Measurements from ENCODE around the gene RTTN. TPM values are rescaled to one million over a fixed set of nuclear protein-coding genes. Genes with fewer than 3 reads are reported as not detected.

Gene RTTN
- total and polyA plus RNA-seq, 10 of the 15 experiments (the other 5 are each of a cell fraction or from before 2014, with no cell fraction given), result 9.4 to 36.6 (median 15.7) TPM

DNA sequence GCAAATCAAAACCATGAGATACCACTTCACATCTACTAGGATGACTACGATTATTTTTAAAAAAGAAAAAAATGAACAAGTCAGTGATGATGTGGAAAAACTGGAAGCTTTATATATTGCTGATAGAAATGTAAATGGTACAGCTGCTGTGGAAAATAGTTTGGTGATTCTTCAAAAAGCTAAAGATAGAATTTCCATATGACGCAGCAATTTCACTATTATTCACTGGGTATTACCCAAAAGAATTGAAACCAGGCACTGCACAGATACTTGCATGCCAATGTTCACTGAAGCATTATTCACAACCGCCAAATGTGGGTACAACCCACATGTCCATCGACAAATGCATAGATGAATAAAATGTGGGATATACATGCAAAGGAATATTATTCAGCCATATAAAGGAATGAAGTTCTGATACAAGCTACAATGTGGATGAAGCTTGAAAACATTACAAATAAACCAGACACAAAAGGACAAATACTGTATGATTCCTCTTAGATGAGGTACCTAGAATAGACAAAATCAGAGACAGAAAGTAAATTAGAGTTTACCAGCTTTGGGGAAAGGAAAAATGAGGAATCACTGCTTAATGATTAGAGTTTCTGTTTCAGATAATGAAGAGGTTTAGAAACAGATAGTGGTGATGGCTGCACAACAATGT lies 11.1 kb downstream of the RTTN start:
- H3K9me3 ChIP-seq (replicated peaks; ENCODE audit: control insufficient read depth, insufficient read depth, low read length), result no peaks in the 10 kb centered on the region; the same call in 2 of the 3 replicates
- SMC1A ChIA-PET (ENCODE audit: uncharacterized antibody, unreplicated experiment), result interaction anchor here (0.7 to 4.2 kb wide), 20 partner anchors 10 to 297 kb away, joined by 3 to 61 read pairs (median 6); no protein-coding TSS in a partner anchor
- no peak overlapping the region for H3K9ac ChIP-seq (ENCODE audit: control insufficient read depth, insufficient read depth, low read length)
- intact Hi-C loops (cut with micrococcal nuclease; ENCODE audit: unreplicated experiment) (loop anchor here (5.0 kb wide), 2 partner anchors 72 to 297 kb away; no protein-coding TSS in a partner anchor), in situ Hi-C loops (cut with MboI) (no loop called here)
- H3K4me3 ChIP-seq, result 0 out of 2 replicates have a peak overlapping the region, but pooled peaks have one; percentile 38
- RAD21 ChIA-PET (ENCODE audit: unreplicated experiment), result interaction anchor here (0.6 to 2.7 kb wide), 18 partner anchors 10 to 1268 kb away, joined by 3 to 35 read pairs (median 5); partner anchors contain the start of gene RTTN
- POLR2A ChIA-PET, result interaction anchor here (0.6 to 2.4 kb wide), 5 partner anchors 11 to 1560 kb away, joined by 3 to 13 read pairs (median 4); partner anchors contain the start of gene RTTN
- peak overlapping the region; percentile 10; the same call in 1 of the 2 replicates for H3K4me2 ChIP-seq (ENCODE audit: control insufficient read depth, insufficient read depth)
- DNase-seq (ENCODE audit: low read depth, low spot score) (peak; percentile 90), FAIRE-seq (peak; percentile 87), ATAC-seq (peak; percentile 88)
- 2% methylated on average over 4 of the region's 4 CpGs for WGBS (ENCODE audit: insufficient coverage, insufficient replicate concordance, low lambda C conversion rate, missing lambda C conversion rate)
- H3K79me2 ChIP-seq (ENCODE audit: control insufficient read depth, insufficient read depth, low read length), result peaks cover 9% of the 10 kb centered on the region
- CTCF ChIA-PET, result interaction anchor here (0.6 to 8.6 kb wide), 29 partner anchors 8 to 263 kb away, joined by 3 to 154 read pairs (median 6); partner anchors contain the start of gene RTTN
- H3K4me1 ChIP-seq (ENCODE audit: control insufficient read depth, insufficient read depth, low read length), result peaks cover 30% of the 10 kb centered on the region
- peaks cover 0 to 16% of the 10 kb centered on the region in 2 experiments; a peak in 3 of 4 replicates for H3K36me3 ChIP-seq (ENCODE audit: control insufficient read depth in 2 of 2, insufficient read depth in 2 of 2, low read length in 1 of 2)
- H3K27ac ChIP-seq (ENCODE audit: control insufficient read depth, insufficient read depth), result peak overlapping the region; percentile 95
- H4K20me1 ChIP-seq (ENCODE audit: control insufficient read depth, insufficient read depth), result no peaks in the 10 kb centered on the region
- no TSS peak for BruUV-seq (replicated peaks)
- H3K27me3 ChIP-seq (replicated peaks in 1 of 2; ENCODE audit: control insufficient read depth in 2 of 2, insufficient read depth in 2 of 2, low read length in 1 of 2), result no peaks in the 10 kb centered on the region
- no peak overlapping the region for H2AFZ ChIP-seq (ENCODE audit: control insufficient read depth, low read depth, low read length)
- TF ChIP-seq ATF7 (IDR thresholded peaks at IDR 0.05; ENCODE audit: low read depth), result peak; percentile 93
- TF ChIP-seq, protein P1, sequence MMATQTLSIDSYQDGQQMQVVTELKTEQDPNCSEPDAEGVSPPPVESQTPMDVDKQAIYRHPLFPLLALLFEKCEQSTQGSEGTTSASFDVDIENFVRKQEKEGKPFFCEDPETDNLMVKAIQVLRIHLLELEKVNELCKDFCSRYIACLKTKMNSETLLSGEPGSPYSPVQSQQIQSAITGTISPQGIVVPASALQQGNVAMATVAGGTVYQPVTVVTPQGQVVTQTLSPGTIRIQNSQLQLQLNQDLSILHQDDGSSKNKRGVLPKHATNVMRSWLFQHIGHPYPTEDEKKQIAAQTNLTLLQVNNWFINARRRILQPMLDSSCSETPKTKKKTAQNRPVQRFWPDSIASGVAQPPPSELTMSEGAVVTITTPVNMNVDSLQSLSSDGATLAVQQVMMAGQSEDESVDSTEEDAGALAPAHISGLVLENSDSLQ (IDR thresholded peaks at IDR 0.05), result peak; percentile 43
- no peak for TF ChIP-seq SIN3A (IDR thresholded peaks at IDR 0.05; ENCODE audit: low read depth, low read length)
- peak; percentile 79 for TF ChIP-seq SMARCA5 (IDR thresholded peaks at IDR 0.05)
- TF ChIP-seq, protein P2, sequence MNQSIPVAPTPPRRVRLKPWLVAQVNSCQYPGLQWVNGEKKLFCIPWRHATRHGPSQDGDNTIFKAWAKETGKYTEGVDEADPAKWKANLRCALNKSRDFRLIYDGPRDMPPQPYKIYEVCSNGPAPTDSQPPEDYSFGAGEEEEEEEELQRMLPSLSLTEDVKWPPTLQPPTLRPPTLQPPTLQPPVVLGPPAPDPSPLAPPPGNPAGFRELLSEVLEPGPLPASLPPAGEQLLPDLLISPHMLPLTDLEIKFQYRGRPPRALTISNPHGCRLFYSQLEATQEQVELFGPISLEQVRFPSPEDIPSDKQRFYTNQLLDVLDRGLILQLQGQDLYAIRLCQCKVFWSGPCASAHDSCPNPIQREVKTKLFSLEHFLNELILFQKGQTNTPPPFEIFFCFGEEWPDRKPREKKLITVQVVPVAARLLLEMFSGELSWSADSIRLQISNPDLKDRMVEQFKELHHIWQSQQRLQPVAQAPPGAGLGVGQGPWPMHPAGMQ (IDR thresholded peaks at IDR 0.05; ENCODE audit: borderline replicate concordance), result no peak
- peak; percentile 96 for TF ChIP-seq CREM (IDR thresholded peaks at IDR 0.05; ENCODE audit: low read depth)
- TF ChIP-seq HDGF (IDR thresholded peaks at IDR 0.05), result no peak
- peak; percentile 66 for TF ChIP-seq TBL1XR1 (IDR thresholded peaks at IDR 0.05; ENCODE audit: low read depth, low read length)
- no peak for TF ChIP-seq EGR1 (IDR thresholded peaks at IDR 0.05; ENCODE audit: borderline replicate concordance in 1 of 2, low read depth in 2 of 2, low read length in 2 of 2)
- TF ChIP-seq JUNB (IDR thresholded peaks at IDR 0.05), result peak; percentile 99
- peak in 1 of 2 experiments; percentile 66; a peak in 1 of 4 replicates for TF ChIP-seq SRF (IDR thresholded peaks at IDR 0.05; ENCODE audit: low read depth in 2 of 2, low read length in 2 of 2)
- peak; percentile 75; the same call in 1 of the 2 replicates for TF ChIP-seq CHD2 (IDR thresholded peaks at IDR 0.05; ENCODE audit: borderline replicate concordance, low read depth, low read length)
- TF ChIP-seq, protein P3, sequence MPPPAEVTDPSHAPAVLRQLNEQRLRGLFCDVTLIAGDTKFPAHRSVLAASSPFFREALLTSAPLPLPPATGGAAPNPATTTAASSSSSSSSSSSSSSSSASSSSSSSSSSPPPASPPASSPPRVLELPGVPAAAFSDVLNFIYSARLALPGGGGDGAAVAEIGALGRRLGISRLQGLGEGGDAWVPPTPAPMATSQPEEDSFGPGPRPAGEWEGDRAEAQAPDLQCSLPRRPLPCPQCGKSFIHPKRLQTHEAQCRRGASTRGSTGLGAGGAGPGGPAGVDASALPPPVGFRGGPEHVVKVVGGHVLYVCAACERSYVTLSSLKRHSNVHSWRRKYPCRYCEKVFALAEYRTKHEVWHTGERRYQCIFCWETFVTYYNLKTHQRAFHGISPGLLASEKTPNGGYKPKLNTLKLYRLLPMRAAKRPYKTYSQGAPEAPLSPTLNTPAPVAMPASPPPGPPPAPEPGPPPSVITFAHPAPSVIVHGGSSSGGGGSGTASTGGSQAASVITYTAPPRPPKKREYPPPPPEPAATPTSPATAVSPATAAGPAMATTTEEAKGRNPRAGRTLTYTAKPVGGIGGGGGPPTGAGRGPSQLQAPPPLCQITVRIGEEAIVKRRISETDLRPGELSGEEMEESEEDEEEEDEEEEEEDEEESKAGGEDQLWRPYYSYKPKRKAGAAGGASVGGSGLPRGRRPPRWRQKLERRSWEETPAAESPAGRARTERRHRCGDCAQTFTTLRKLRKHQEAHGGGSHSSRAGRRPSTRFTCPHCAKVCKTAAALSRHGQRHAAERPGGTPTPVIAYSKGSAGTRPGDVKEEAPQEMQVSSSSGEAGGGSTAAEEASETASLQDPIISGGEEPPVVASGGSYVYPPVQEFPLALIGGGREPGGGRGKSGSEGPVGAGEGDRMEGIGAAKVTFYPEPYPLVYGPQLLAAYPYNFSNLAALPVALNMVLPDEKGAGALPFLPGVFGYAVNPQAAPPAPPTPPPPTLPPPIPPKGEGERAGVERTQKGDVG (CRISPR knock-in tag; IDR thresholded peaks at IDR 0.05), result no peak
- TF ChIP-seq GATAD2B (conservative IDR thresholded peaks at IDR 0.05; ENCODE audit: low read depth), result peak; percentile 85
- no peak for TF ChIP-seq ZNF384 (IDR thresholded peaks at IDR 0.05; ENCODE audit: borderline replicate concordance, low read depth, low read length)
- 0 out of 2 replicates have a peak, but pooled peaks have one; percentile 12 for TF ChIP-seq SREBF1 (IDR thresholded peaks at IDR 0.05; ENCODE audit: low read length)
- peak; percentile 88 for TF ChIP-seq TCF3 (IDR thresholded peaks at IDR 0.05; ENCODE audit: borderline replicate concordance, insufficient read depth, low read depth, low read length)
- TF ChIP-seq ZZZ3 (IDR thresholded peaks at IDR 0.05; ENCODE audit: control insufficient read depth, insufficient read length, low read depth), result no peak
- TF ChIP-seq ZSCAN29 (IDR thresholded peaks at IDR 0.05), result 0 out of 2 replicates have a peak, but pooled peaks have one; percentile 20
